Testis (tissue), 2 donors: ENCODE measurements around the gene TIMM23B.
"Not testable (repeated sequence)": the region's sequence is repeated elsewhere in the genome, so short reads cannot be mapped to it uniquely, and the experiment has no call there.

ENCODE experiments used
- POLR2A ChIP-seq: fragments of 450-650 bp; IDR thresholded peaks from one replicate; pipeline ENCODE4 v1.6.1; 2017; ENCODE audit warnings: antibody characterized with exemption, mild to moderate bottlenecking, moderate library complexity
- TF ChIP-seq, protein P1 (sequence below), 3 experiments: fragments of 450-650 bp in 2 of 3; fragments of 200-600 bp in 1 of 3; sonication (generic) in 1 of 3; IDR thresholded peaks; one replicate each; pipeline ENCODE4 v1.5.1; 2016 to 2019; ENCODE audit warnings: antibody characterized with exemption in 3 of 3, mild to moderate bottlenecking in 2 of 3, moderate library complexity in 1 of 3

DNA sequence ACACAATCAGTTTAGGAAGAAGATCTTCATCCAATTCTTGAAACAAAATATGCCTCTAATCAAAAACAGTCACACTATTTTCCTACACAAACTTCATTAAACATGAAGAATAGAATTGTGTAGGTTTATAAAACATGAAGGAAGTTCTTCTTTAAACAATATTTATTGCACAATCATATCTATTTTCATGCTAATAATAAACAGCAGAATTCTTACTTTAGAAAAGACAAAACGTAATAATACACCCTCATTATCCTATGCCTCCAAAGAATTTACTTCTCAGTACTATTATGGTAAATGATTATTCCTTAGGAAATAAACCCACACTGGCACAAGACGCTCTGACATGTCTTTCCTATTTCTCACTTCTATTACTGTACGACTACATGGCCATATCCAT, 41.4 kb upstream of the TIMM23B start:
- TF ChIP-seq, protein P1, sequence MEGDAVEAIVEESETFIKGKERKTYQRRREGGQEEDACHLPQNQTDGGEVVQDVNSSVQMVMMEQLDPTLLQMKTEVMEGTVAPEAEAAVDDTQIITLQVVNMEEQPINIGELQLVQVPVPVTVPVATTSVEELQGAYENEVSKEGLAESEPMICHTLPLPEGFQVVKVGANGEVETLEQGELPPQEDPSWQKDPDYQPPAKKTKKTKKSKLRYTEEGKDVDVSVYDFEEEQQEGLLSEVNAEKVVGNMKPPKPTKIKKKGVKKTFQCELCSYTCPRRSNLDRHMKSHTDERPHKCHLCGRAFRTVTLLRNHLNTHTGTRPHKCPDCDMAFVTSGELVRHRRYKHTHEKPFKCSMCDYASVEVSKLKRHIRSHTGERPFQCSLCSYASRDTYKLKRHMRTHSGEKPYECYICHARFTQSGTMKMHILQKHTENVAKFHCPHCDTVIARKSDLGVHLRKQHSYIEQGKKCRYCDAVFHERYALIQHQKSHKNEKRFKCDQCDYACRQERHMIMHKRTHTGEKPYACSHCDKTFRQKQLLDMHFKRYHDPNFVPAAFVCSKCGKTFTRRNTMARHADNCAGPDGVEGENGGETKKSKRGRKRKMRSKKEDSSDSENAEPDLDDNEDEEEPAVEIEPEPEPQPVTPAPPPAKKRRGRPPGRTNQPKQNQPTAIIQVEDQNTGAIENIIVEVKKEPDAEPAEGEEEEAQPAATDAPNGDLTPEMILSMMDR (IDR thresholded peaks at IDR 0.05): not testable (repeated sequence)
- TF ChIP-seq POLR2A: not testable (repeated sequence)
